ENCODE results near the gene HBD.
"Not testable (repeated sequence)": the region's sequence is repeated elsewhere in the genome, so short reads cannot be mapped to it uniquely, and the experiment has no call there.

DNA sequence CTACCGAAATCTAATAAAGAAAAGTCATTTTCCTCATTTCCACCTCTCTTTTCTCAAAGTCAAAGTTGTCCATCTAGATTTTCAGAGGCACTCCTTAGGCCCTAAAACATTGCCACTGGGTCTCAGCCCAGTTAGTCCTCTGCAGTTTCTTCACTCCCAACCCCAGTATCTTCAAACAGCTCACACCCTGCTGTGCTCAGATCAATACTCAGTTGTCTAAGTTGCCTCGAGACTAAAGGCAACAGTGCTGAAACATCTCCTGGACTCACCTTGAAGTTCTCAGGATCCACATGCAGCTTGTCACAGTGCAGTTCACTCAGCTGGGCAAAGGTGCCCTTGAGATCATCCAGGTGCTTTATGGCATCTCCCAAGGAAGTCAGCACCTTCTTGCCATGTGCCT is 19.7 kb upstream of the HBD start:
- TF ChIP-seq CTCF, EP300, POLR2A (IDR thresholded peaks at IDR 0.05): not testable (repeated sequence)

All from tibial nerve (tissue), 4 donors.